Loucy (cell line): ENCODE measurements around the gene PCSK4.

Experiments
- H2AFZ ChIP-seq: fragments of 200-600 bp; sonication (generic); 2 replicates; pipeline ENCODE4 v1.6.0; 2016; ENCODE audit warnings: antibody characterized with exemption, mild to moderate bottlenecking, low read length, moderate library complexity
- H3F3A ChIP-seq: fragments of 200-600 bp; 2 replicates; pipeline ENCODE4 v1.6.0; 2016; ENCODE audit warnings: antibody characterized with exemption, low read depth, mild to moderate bottlenecking
- H3K27me3 ChIP-seq: fragments of 200-600 bp; sonication (generic); 2 replicates; pipeline ENCODE4 v1.6.1; 2014; ENCODE audit warnings: low read length, mild to moderate bottlenecking; ENCODE audit not compliant: insufficient read depth, poor library complexity, severe bottlenecking
- H3K36me3 ChIP-seq: fragments of 200-600 bp; sonication (generic); 2 replicates; pipeline ENCODE4 v1.6.1; 2016; ENCODE audit warnings: low read length; ENCODE audit not compliant: insufficient read depth
- H3K4me1 ChIP-seq: fragments of 200-600 bp; sonication (generic); 2 replicates; pipeline ENCODE4 v1.5.1; 2014; ENCODE audit warnings: low read length, mild to moderate bottlenecking; ENCODE audit not compliant: insufficient read depth, poor library complexity, severe bottlenecking
- H3K4me2 ChIP-seq: fragments of 200-600 bp; sonication (generic); 2 replicates; pipeline ENCODE4 v1.6.0; 2014; ENCODE audit warnings: antibody characterized with exemption, low read length, low read depth, mild to moderate bottlenecking; ENCODE audit not compliant: poor library complexity, severe bottlenecking
- H3K4me3 ChIP-seq: fragments of 200-600 bp; sonication (generic); 2 replicates; pipeline ENCODE4 v1.5.1; 2014; ENCODE audit warnings: low read length, mild to moderate bottlenecking, mixed read lengths; ENCODE audit not compliant: poor library complexity, severe bottlenecking
- H3K79me2 ChIP-seq: fragments of 200-600 bp; sonication (generic); 2 replicates; pipeline ENCODE4 v1.6.1; 2014; ENCODE audit warnings: low read length; ENCODE audit not compliant: insufficient read depth
- H3K9ac ChIP-seq: fragments of 200-600 bp; sonication (generic); 2 replicates; pipeline ENCODE4 v1.6.0; 2014; ENCODE audit warnings: mild to moderate bottlenecking, low read depth, low read length, moderate library complexity; ENCODE audit not compliant: poor library complexity, severe bottlenecking
- H3K9me2 ChIP-seq: fragments of 200-600 bp; sonication (generic); replicated peaks from 2 replicates; pipeline ENCODE4 v1.6.1; 2016; ENCODE audit warnings: low read depth, low read length, mixed read lengths
- H3K9me3 ChIP-seq: fragments of 200-600 bp; sonication (generic); 2 replicates; pipeline ENCODE4 v1.6.1; 2014; ENCODE audit warnings: mild to moderate bottlenecking, antibody characterized with exemption, low read length, low read depth; ENCODE audit not compliant: insufficient read depth
- H4K20me1 ChIP-seq: fragments of 200-600 bp; sonication (generic); 2 replicates; pipeline ENCODE4 v1.6.0; 2014; ENCODE audit warnings: antibody characterized with exemption, low read length, mild to moderate bottlenecking; ENCODE audit not compliant: insufficient read depth, poor library complexity, severe bottlenecking
- EZH2phosphoT487 ChIP-seq: fragments of 200-600 bp; IDR thresholded peaks from 2 replicates; pipeline ENCODE4 v1.6.1; 2018; ENCODE audit warnings: antibody characterized with exemption, mild to moderate bottlenecking, moderate library complexity, borderline replicate concordance
- TF ChIP-seq, protein P1 (sequence below): fragments of 200-600 bp; sonication (generic); conservative IDR thresholded peaks from 2 replicates; pipeline ENCODE4 v1.5.1; 2014; ENCODE audit warnings: mild to moderate bottlenecking, antibody characterized with exemption, low read length

Gene PCSK4

DNA sequence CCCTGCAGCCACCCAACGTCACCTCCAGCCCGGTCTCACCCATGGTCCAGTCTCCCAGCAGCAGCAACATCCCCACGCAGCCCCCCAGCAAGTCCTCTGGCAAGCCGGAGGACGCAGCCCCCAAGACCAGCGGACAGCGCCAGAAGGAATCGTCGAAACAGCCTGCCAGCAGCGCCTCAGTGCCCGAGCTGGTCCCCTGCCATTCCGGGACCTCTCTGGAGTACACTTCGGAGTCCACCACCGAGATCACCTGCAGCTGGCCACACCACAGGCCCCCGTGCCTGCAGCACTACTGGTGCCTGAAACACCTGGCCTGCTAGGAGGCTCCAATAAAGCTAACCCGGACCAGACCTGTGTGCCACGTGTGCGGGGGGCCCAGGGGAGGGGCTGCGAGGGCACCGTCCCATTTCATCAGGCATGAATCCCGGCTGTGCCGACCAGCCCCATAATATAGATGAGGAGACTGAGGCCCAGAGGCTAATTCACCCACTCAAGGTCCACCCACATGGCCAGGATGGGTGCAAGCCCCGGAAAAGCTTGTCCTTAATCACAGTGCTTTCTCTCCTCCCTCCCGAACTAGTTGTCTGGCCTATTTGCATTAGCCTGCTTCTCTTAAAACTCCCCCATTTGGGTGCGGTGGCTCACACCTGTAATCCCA lies 7.6 kb upstream of the PCSK4 start:
- Histone ChIP-seq H3K9ac (no peak overlapping the region), H3F3A (0 out of 2 replicates have a peak, but pooled peaks cover 2% of the 10 kb centered on the region), H4K20me1 (no peaks in the 10 kb centered on the region), H3K79me2 (no peaks in the 10 kb centered on the region), H3K36me3 (no peaks in the 10 kb centered on the region), H3K9me2 (no peaks in the 10 kb centered on the region), H3K4me1 (no peaks in the 10 kb centered on the region), H3K9me3 (no peaks in the 10 kb centered on the region), H2AFZ (no peak overlapping the region), H3K4me2 (no peak overlapping the region), H3K4me3 (no peak overlapping the region), H3K27me3 (no peaks in the 10 kb centered on the region)
- TF ChIP-seq EZH2phosphoT487, result no peak
- TF ChIP-seq, protein P1, sequence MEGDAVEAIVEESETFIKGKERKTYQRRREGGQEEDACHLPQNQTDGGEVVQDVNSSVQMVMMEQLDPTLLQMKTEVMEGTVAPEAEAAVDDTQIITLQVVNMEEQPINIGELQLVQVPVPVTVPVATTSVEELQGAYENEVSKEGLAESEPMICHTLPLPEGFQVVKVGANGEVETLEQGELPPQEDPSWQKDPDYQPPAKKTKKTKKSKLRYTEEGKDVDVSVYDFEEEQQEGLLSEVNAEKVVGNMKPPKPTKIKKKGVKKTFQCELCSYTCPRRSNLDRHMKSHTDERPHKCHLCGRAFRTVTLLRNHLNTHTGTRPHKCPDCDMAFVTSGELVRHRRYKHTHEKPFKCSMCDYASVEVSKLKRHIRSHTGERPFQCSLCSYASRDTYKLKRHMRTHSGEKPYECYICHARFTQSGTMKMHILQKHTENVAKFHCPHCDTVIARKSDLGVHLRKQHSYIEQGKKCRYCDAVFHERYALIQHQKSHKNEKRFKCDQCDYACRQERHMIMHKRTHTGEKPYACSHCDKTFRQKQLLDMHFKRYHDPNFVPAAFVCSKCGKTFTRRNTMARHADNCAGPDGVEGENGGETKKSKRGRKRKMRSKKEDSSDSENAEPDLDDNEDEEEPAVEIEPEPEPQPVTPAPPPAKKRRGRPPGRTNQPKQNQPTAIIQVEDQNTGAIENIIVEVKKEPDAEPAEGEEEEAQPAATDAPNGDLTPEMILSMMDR, result no peak

- Histone ChIP-seq H3K4me3 (no peak overlapping the region), H3K4me1 (no peaks in the 10 kb centered on the region), H3K27me3 (no peaks in the 10 kb centered on the region), H3K9me3 (no peaks in the 10 kb centered on the region), H3K79me2 (no peaks in the 10 kb centered on the region), H3K9ac (no peak overlapping the region), H3K36me3 (no peaks in the 10 kb centered on the region), H2AFZ (no peak overlapping the region), H3F3A (0 out of 2 replicates have a peak, but pooled peaks cover 2% of the 10 kb centered on the region), H3K4me2 (no peak overlapping the region), H4K20me1 (no peaks in the 10 kb centered on the region), H3K9me2 (no peaks in the 10 kb centered on the region)
- TF ChIP-seq, protein P1, result no peak
- TF ChIP-seq EZH2phosphoT487, result no peak
These were observed 6.8 kb upstream of the PCSK4 start for GRCh38 chr19:1496714-1497577.

DNA sequence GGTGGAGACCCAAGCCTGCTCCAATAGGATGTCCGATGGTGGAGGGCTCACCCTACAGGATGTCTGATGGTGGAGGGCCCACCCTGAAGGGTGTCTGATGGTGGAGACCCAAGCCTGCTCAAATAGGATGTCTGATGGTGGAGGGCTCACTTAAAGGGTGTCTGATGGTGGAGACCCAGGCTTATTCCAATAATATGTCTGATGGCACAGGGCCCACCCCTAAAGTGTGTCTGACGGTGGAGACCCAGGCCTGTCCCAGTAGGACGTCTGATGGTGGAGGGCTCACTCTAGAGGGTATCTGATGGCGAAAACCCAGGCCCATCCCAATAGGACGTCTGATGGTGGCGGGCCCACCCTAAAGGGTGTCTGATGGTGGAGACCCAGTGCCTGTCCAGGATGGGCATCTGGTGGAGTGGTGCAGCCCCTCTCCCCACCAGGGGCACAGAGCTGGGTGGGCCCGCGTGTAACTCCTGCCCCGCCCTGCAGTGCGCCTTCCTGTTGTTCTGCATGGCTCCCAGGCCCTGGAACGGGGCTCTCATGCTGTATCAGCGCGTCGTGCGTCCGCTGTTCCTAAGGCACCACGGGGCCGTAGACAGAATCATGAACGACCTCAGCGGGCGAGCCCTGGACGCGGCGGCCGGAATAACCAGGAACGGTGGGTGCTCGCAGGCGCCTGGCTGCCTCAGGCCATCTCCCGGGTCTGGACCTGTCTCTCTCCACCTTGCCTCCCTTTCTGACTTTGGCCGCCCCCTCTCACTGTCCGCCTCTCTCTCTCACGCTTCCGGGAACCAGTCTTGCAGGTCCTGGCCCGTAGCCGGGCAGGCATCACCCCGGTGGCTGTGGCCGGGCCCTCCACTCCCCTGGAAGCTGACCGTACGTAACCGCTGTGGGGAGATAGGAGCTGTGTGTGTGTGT lies 5.9 kb upstream of the PCSK4 start:
- H4K20me1 ChIP-seq, result no peaks in the 10 kb centered on the region
- TF ChIP-seq EZH2phosphoT487, result no peak
- TF ChIP-seq, protein P1, result no peak
- H3K9me2 ChIP-seq, result no peaks in the 10 kb centered on the region
- H3K9me3 ChIP-seq, result no peaks in the 10 kb centered on the region
- no peaks in the 10 kb centered on the region for H3F3A ChIP-seq
- H3K4me3 ChIP-seq, result no peak overlapping the region
- H3K4me2 ChIP-seq, result no peak overlapping the region
- no peaks in the 10 kb centered on the region for H3K27me3 ChIP-seq
- H2AFZ ChIP-seq, result no peak overlapping the region
- no peak overlapping the region for H3K9ac ChIP-seq
- no peaks in the 10 kb centered on the region for H3K36me3 ChIP-seq
- H3K4me1 ChIP-seq, result no peaks in the 10 kb centered on the region
- no peaks in the 10 kb centered on the region for H3K79me2 ChIP-seq
